K562 (cell line): ENCODE data around the gene NUP35. TPM values are rescaled to one million over a fixed set of nuclear protein-coding genes. Genes with fewer than 3 reads are reported as not detected.

Source experiments
- ADNP ChIP-seq: fragments of 200-800 bp; sonication (Bioruptor generic); IDR thresholded peaks from 2 replicates; pipeline ENCODE4 v1.6.1; 2016; ENCODE audit warnings: missing genetic modification characterization, missing compliant biosample characterization
- ARNT ChIP-seq, 2 experiments: fragments of 450-650 bp; IDR thresholded peaks; 2 replicates each; pipeline ENCODE4 v1.6.1; 2016; ENCODE audit warnings: mild to moderate bottlenecking in 1 of 2
- ATF1 ChIP-seq, 2 experiments: fragments of 450-650 bp in 1 of 2; IDR thresholded peaks; 2 replicates each; pipeline ENCODE4 v1.6.1; 2016; ENCODE audit warnings: missing compliant biosample characterization in 1 of 2, missing genetic modification characterization in 1 of 2
- CBFB ChIP-seq: sonication (generic); formaldehyde crosslinking; IDR thresholded peaks from 2 replicates; pipeline ENCODE4 v1.4.0; 2020; ENCODE audit warnings: mild to moderate bottlenecking, missing genetic modification reagents
- DNMT1 ChIP-seq: fragments of 450-650 bp; IDR thresholded peaks from 2 replicates; pipeline ENCODE4 v1.6.1; 2016; ENCODE audit warnings: antibody characterized with exemption, mild to moderate bottlenecking
- ELK3 ChIP-seq: fragments of 450-650 bp; formaldehyde crosslinking; IDR thresholded peaks from 2 replicates; pipeline ENCODE4 v1.4.0; 2020; ENCODE audit warnings: mild to moderate bottlenecking
- HDGF ChIP-seq: fragments of 450-650 bp; IDR thresholded peaks from 2 replicates; pipeline ENCODE4 v1.6.1; 2016
- HMG20A ChIP-seq: fragments of 450-650 bp; formaldehyde crosslinking; conservative IDR thresholded peaks from 2 replicates; pipeline ENCODE4 v1.4.0; 2020; ENCODE audit warnings: mild to moderate bottlenecking, mixed read lengths
- LEF1 ChIP-seq: fragments of 450-650 bp; IDR thresholded peaks from 2 replicates; pipeline ENCODE4 v1.6.1; 2016; ENCODE audit warnings: mild to moderate bottlenecking
- MAFK ChIP-seq: IDR thresholded peaks from 2 replicates; pipeline ENCODE4 v1.6.1; 2011; ENCODE audit warnings: low read length, improper control_type of control experiment
- NFIX ChIP-seq: fragments of 250-450 bp; sonication (Bioruptor Pico); IDR thresholded peaks from 2 replicates; pipeline ENCODE4 v1.4.0; 2020; ENCODE audit warnings: low read depth, mild to moderate bottlenecking, moderate library complexity
- SP2 ChIP-seq: IDR thresholded peaks from 2 replicates; pipeline ENCODE4 v1.6.1; 2011; ENCODE audit warnings: mild to moderate bottlenecking, low read depth, low read length, moderate library complexity; ENCODE audit not compliant: poor library complexity, severe bottlenecking; ENCODE audit errors: extremely low read depth
- TEAD1 ChIP-seq, 2 experiments: fragments of 450-650 bp in 1 of 2; sonication (generic) in 1 of 2; formaldehyde crosslinking; IDR thresholded peaks; 2 replicates each; pipeline versions ENCODE4 v1.4.0 to v1.8.0; 2020 to 2022; ENCODE audit warnings: mild to moderate bottlenecking in 2 of 2, missing genetic modification reagents in 1 of 2
- ZNF121 ChIP-seq: sonication (generic); formaldehyde crosslinking; conservative IDR thresholded peaks from 2 replicates; pipeline ENCODE4 v1.8.0; 2022; ENCODE audit warnings: missing genetic modification reagents
- ZNF311 ChIP-seq: fragments of 250-450 bp; sonication (Bioruptor Pico); IDR thresholded peaks from 2 replicates; pipeline ENCODE4 v1.4.0; 2020; ENCODE audit warnings: mild to moderate bottlenecking, moderate library complexity
- polyA plus RNA-seq, 8 experiments: library from polyadenylated mRNA; depleted of rRNA in 4 of 8; stranded (reverse) in 5 of 8; unstranded in 3 of 8; fragments of >200 nt; fragmentation: Nextera tagmentation in 2 of 8; fragmentation: Illumina TruSeq in 1 of 8; extraction: Ambion mirVana in 2 of 8; extraction: Trizol in 1 of 8; gene quantifications; 2 replicates each; pipeline versions ENCODE4 v1.2.1 to v1.2.3, GENCODE V29; 2011 to 2014; ENCODE audit warnings: inconsistent platforms in 1 of 8, missing spikeins in 1 of 8
- total RNA-seq, 7 experiments: library from RNA; depleted of rRNA in 6 of 7; stranded (reverse); fragments of >200 nt in 6 of 7; fragmentation: Illumina TruSeq in 2 of 7; extraction: Trizol in 2 of 7; gene quantifications; 2 replicates each; pipeline versions ENCODE4 v1.2.1 to v1.2.3, GENCODE V29; 2011 to 2021; ENCODE audit warnings: low replicate concordance in 1 of 7
- TF ChIP-seq, protein P1 (sequence below): IDR thresholded peaks from 2 replicates; pipeline ENCODE4 v1.6.1; 2016; ENCODE audit warnings: missing genetic modification characterization, missing compliant biosample characterization

Gene NUP35
- total and polyA plus RNA-seq, 9 of the 15 experiments (the other 6 are each of a cell fraction or from before 2014, with no cell fraction given), result 24.5 to 78.2 (median 51.1) TPM

- TF ChIP-seq ARNT (IDR thresholded peaks at IDR 0.05), result 0 out of 4 replicates have a peak, but pooled peaks of 1 of the 2 experiments have one; percentile 19
- no peak for TF ChIP-seq ZNF121 (CRISPR knock-in tag)
- no peak for TF ChIP-seq ATF1 (CRISPR knock-in tag; IDR thresholded peaks at IDR 0.05)
- TF ChIP-seq ATF1 (tag; IDR thresholded peaks at IDR 0.05), result no peak
- TF ChIP-seq, protein P1, sequence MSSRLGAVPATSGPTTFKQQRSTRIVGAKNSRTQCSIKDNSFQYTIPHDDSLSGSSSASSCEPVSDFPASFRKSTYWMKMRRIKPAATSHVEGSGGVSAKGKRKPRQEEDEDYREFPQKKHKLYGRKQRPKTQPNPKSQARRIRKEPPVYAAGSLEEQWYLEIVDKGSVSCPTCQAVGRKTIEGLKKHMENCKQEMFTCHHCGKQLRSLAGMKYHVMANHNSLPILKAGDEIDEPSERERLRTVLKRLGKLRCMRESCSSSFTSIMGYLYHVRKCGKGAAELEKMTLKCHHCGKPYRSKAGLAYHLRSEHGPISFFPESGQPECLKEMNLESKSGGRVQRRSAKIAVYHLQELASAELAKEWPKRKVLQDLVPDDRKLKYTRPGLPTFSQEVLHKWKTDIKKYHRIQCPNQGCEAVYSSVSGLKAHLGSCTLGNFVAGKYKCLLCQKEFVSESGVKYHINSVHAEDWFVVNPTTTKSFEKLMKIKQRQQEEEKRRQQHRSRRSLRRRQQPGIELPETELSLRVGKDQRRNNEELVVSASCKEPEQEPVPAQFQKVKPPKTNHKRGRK (tag), result no peak
- TF ChIP-seq ADNP (tag), result no peak
- TF ChIP-seq SP2, result no peak
- no peak for TF ChIP-seq CBFB (CRISPR knock-in tag)
- TF ChIP-seq ZNF311, result no peak
- 0 out of 4 replicates have a peak, but pooled peaks of 1 of the 2 experiments have one; percentile 14 for TF ChIP-seq TEAD1 (CRISPR knock-in tag; IDR thresholded peaks at IDR 0.05)
- TF ChIP-seq MAFK, result no peak
- TF ChIP-seq ELK3 (CRISPR knock-in tag), result no peak
- TF ChIP-seq HDGF, result no peak
- TF ChIP-seq HMG20A (CRISPR knock-in tag), result no peak
- no peak for TF ChIP-seq DNMT1
- no peak for TF ChIP-seq NFIX
- TF ChIP-seq LEF1, result 0 out of 2 replicates have a peak, but pooled peaks have one; percentile 35
Observed at GRCh38 chr2:183123959-183124221, 353 bp upstream of the NUP35 start (continued).
